ENCODE data around the gene CCL21. TPM values are rescaled to one million over a fixed set of nuclear protein-coding genes. Genes with fewer than 3 reads are reported as not detected.

Gene CCL21
- total and polyA plus RNA-seq, 2 of the 8 experiments (the other 6 are each of a cell fraction or from before 2014, with no cell fraction given) = not detected

- Histone ChIP-seq H3K27me3 (replicated peaks in 1 of 4; ENCODE audit: control insufficient read depth in 3 of 4, extremely low read depth in 1 of 4, insufficient read depth in 3 of 4, low read length in 3 of 4) (no peaks in the 10 kb centered on the region), H3K4me1 (replicated peaks in 1 of 4; ENCODE audit: control insufficient read depth in 3 of 4, insufficient read depth in 4 of 4, low read length in 3 of 4) (0 out of 7 replicates have a peak, but pooled peaks cover 0 to 2% (median under 1%) of the 10 kb centered on the region in 4 experiments), H2BK12ac (ENCODE audit: low read depth, low read length) (no peak overlapping the region), H3K9ac (replicated peaks in 1 of 4; ENCODE audit: extremely low read depth in 1 of 4, low read depth in 3 of 4, low read length in 3 of 4) (no peak overlapping the region), H3K18ac (ENCODE audit: extremely low read depth, low read length) (no peak overlapping the region), H3K4me3 (ENCODE audit: extremely low read depth in 1 of 4, insufficient read depth in 2 of 4, low read depth in 3 of 4, low read length in 4 of 4) (no peak overlapping the region), H3K79me1 (ENCODE audit: low read depth, low read length) (no peaks in the 10 kb centered on the region), H3K36me3 (ENCODE audit: control insufficient read depth in 2 of 4, insufficient read depth in 4 of 4, low read length in 3 of 4) (no peaks in the 10 kb centered on the region), H4K91ac (replicated peaks; ENCODE audit: insufficient read length, low read length) (no peak overlapping the region), H2AFZ (ENCODE audit: low read length) (no peak overlapping the region), H2BK15ac (ENCODE audit: low read length) (no peak overlapping the region), H4K20me1 (replicated peaks in 1 of 2; ENCODE audit: control insufficient read depth in 1 of 2, insufficient read depth in 2 of 2, low read length in 2 of 2) (peaks cover 0 to 4% of the 10 kb centered on the region in 2 experiments), H3K14ac (ENCODE audit: insufficient read length) (no peak overlapping the region), H4K5ac (ENCODE audit: insufficient read length, low read depth, low read length) (no peak overlapping the region), H3K4ac (replicated peaks; ENCODE audit: insufficient read length, low read depth, low read length) (no peak overlapping the region), H3K4me2 (ENCODE audit: insufficient read depth in 1 of 2, low read depth in 2 of 2, low read length in 2 of 2) (no peak overlapping the region), H2BK20ac (ENCODE audit: low read length) (no peak overlapping the region), H2BK120ac (replicated peaks; ENCODE audit: low read depth, low read length) (no peak overlapping the region), H3K9me3 (ENCODE audit: insufficient read depth in 2 of 2, low read depth in 1 of 2, low read length in 1 of 2) (no peaks in the 10 kb centered on the region), H3K27ac (ENCODE audit: low read depth, low read length) (no peak overlapping the region), H4K8ac (ENCODE audit: extremely low read depth, insufficient read depth, low read length) (no peak overlapping the region), H3K56ac (replicated peaks; ENCODE audit: insufficient read length, low read depth, low read length) (no peak overlapping the region), H3K79me2 (ENCODE audit: control insufficient read depth in 1 of 2, insufficient read depth in 2 of 2, low read length in 2 of 2) (no peaks in the 10 kb centered on the region), H3K23me2 (ENCODE audit: low read depth, low read length) (no peaks in the 10 kb centered on the region; the same call in 1 of the 2 replicates), H3K23ac (ENCODE audit: insufficient read length) (no peak overlapping the region), H2BK5ac (ENCODE audit: low read depth, low read length) (no peak overlapping the region), H2AK5ac (ENCODE audit: low read depth, low read length) (no peak overlapping the region)
- FAIRE-seq (no peak), DNase-seq (ENCODE audit: low read depth in 1 of 2, low spot score in 2 of 2) (no peak)
- ChIA-PET CTCF (ENCODE audit: partially characterized antibody) (interaction anchor here (0.8 to 5.0 kb wide), 31 partner anchors 8 to 314 kb away, joined by 3 to 108 read pairs (median 5); partner anchors contain the start of genes CCL19, CCL21, CCL27 and DNAJB5), POLR2A (ENCODE audit: partially characterized antibody) (interaction anchor here (1.1 kb wide), 1 partner anchor 11 kb away, joined by 6 read pairs; no protein-coding TSS in a partner anchor)
- WGBS, 2 experiments (ENCODE audit: extremely low coverage in 1 of 2, insufficient coverage in 1 of 2, insufficient read length in 1 of 2, insufficient replicate concordance in 2 of 2, low coverage in 1 of 2, low lambda C conversion rate in 2 of 2, missing lambda C conversion rate in 1 of 2) = 85% methylated on average over 2 of the region's 2 CpGs; no CpG with 5 or more reads in 1 of the 2 experiments
- TF ChIP-seq NRF1 (IDR thresholded peaks at IDR 0.05; ENCODE audit: low read depth, low read length) = no peak
- TF ChIP-seq SP1 (IDR thresholded peaks at IDR 0.05; ENCODE audit: low read depth, low read length) = no peak
- no peak for TF ChIP-seq CHD2 (IDR thresholded peaks at IDR 0.05; ENCODE audit: low read length)
- no peak for TF ChIP-seq ASH2L (IDR thresholded peaks at IDR 0.05; ENCODE audit: low read length)
- TF ChIP-seq JUND (IDR thresholded peaks at IDR 0.05; ENCODE audit: low read length) = no peak
- TF ChIP-seq CTCF (IDR thresholded peaks at IDR 0.05; ENCODE audit: control extremely low read depth in 1 of 3, insufficient read depth in 1 of 3, low read depth in 1 of 3, low read length in 3 of 3) = no peak
Observed at GRCh38 chr9:34675869-34676268, 34.1 kb downstream of the CCL21 start.

All from H1 (cell line).